Measurements from ENCODE around the gene RFESD.

- no peak for TF ChIP-seq YY1 (IDR thresholded peaks at IDR 0.05)
- no peak for TF ChIP-seq GABPA (IDR thresholded peaks at IDR 0.05 in 1 of 2, conservative IDR thresholded peaks at IDR 0.05 in 1 of 2)
- TF ChIP-seq, protein P1, sequence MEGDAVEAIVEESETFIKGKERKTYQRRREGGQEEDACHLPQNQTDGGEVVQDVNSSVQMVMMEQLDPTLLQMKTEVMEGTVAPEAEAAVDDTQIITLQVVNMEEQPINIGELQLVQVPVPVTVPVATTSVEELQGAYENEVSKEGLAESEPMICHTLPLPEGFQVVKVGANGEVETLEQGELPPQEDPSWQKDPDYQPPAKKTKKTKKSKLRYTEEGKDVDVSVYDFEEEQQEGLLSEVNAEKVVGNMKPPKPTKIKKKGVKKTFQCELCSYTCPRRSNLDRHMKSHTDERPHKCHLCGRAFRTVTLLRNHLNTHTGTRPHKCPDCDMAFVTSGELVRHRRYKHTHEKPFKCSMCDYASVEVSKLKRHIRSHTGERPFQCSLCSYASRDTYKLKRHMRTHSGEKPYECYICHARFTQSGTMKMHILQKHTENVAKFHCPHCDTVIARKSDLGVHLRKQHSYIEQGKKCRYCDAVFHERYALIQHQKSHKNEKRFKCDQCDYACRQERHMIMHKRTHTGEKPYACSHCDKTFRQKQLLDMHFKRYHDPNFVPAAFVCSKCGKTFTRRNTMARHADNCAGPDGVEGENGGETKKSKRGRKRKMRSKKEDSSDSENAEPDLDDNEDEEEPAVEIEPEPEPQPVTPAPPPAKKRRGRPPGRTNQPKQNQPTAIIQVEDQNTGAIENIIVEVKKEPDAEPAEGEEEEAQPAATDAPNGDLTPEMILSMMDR (IDR thresholded peaks at IDR 0.05; ENCODE audit: low read depth, low read length, missing input control), result no peak
- TF ChIP-seq SP1 (IDR thresholded peaks at IDR 0.05), result no peak
- TF ChIP-seq, protein P2, sequence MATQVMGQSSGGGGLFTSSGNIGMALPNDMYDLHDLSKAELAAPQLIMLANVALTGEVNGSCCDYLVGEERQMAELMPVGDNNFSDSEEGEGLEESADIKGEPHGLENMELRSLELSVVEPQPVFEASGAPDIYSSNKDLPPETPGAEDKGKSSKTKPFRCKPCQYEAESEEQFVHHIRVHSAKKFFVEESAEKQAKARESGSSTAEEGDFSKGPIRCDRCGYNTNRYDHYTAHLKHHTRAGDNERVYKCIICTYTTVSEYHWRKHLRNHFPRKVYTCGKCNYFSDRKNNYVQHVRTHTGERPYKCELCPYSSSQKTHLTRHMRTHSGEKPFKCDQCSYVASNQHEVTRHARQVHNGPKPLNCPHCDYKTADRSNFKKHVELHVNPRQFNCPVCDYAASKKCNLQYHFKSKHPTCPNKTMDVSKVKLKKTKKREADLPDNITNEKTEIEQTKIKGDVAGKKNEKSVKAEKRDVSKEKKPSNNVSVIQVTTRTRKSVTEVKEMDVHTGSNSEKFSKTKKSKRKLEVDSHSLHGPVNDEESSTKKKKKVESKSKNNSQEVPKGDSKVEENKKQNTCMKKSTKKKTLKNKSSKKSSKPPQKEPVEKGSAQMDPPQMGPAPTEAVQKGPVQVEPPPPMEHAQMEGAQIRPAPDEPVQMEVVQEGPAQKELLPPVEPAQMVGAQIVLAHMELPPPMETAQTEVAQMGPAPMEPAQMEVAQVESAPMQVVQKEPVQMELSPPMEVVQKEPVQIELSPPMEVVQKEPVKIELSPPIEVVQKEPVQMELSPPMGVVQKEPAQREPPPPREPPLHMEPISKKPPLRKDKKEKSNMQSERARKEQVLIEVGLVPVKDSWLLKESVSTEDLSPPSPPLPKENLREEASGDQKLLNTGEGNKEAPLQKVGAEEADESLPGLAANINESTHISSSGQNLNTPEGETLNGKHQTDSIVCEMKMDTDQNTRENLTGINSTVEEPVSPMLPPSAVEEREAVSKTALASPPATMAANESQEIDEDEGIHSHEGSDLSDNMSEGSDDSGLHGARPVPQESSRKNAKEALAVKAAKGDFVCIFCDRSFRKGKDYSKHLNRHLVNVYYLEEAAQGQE (IDR thresholded peaks at IDR 0.05), result no peak
- TF ChIP-seq TAF1 (conservative IDR thresholded peaks at IDR 0.05), result no peak
- TF ChIP-seq MAX (IDR thresholded peaks at IDR 0.05), result no peak
- TF ChIP-seq ATF3 (IDR thresholded peaks at IDR 0.05), result no peak
- TF ChIP-seq JUND (IDR thresholded peaks at IDR 0.05), result no peak
- TF ChIP-seq HNF4G (IDR thresholded peaks at IDR 0.05), result no peak
These were observed 27.5 kb upstream of the RFESD start for GRCh38 chr5:95619096-95619495.

All from liver (tissue), 3 donors.